ENCODE results near the gene PRR30. TPM values are rescaled to one million over a fixed set of nuclear protein-coding genes. Genes with fewer than 3 reads are reported as not detected.
A peak's percentile ranks its signal among the peaks of the same experiment; 100 is the strongest.

The PRR30 gene
- polyA plus RNA-seq, 1 of the 3 experiments (the other 2 are of a cell fraction): not detected

GRCh38 chr2:27186613-27187345 lies 47.6 kb upstream of the PRR30 start (continued):
- TF ChIP-seq SMC3 (IDR thresholded peaks at IDR 0.05; ENCODE audit: low read depth, low read length): no peak
- no peak for TF ChIP-seq NRF1 (IDR thresholded peaks at IDR 0.05; ENCODE audit: low read depth, low read length)
- TF ChIP-seq MAX (IDR thresholded peaks at IDR 0.05; ENCODE audit: low read depth): no peak
- TF ChIP-seq POLR2AphosphoS5 (IDR thresholded peaks at IDR 0.05; ENCODE audit: low read depth, low read length): no peak
- no peak for TF ChIP-seq RAD21 (IDR thresholded peaks at IDR 0.05; ENCODE audit: low read length)
- no peak for TF ChIP-seq GATA2 (CRISPR knock-in tag; IDR thresholded peaks at IDR 0.05)
- no peak for TF ChIP-seq TAF1 (IDR thresholded peaks at IDR 0.05; ENCODE audit: borderline replicate concordance, low read depth, low read length)
- TF ChIP-seq EP300 (IDR thresholded peaks at IDR 0.05; ENCODE audit: borderline replicate concordance in 1 of 2, low read depth in 1 of 2, low read length in 1 of 2): no peak

GRCh38 chr2:27185331-27186026 lies 46.3 kb upstream of the PRR30 start:
- Histone ChIP-seq H3K27ac (ENCODE audit: low read depth in 2 of 2, low read length in 1 of 2) (peak overlapping the region in 1 of 2 experiments; percentile 46; a peak in 2 of 4 replicates), H3K4me1 (ENCODE audit: control insufficient read depth in 1 of 2, insufficient read depth in 2 of 2, low read depth in 1 of 2, low read length in 1 of 2) (peaks cover 0 to 26% of the 10 kb centered on the region in 2 experiments; a peak in 3 of 4 replicates), H3K9me2 (no peaks in the 10 kb centered on the region), H3K4me3 (ENCODE audit: low read depth in 2 of 2, low read length in 1 of 2) (no peak overlapping the region), H3K79me2 (ENCODE audit: insufficient read depth) (no peaks in the 10 kb centered on the region), H3K4me2 (no peak overlapping the region), H4K20me1 (ENCODE audit: insufficient read depth) (no peaks in the 10 kb centered on the region), H3F3A (replicated peaks; ENCODE audit: insufficient read depth) (peaks cover 13% of the 10 kb centered on the region), H2AFZ (ENCODE audit: low read depth) (peak overlapping the region; percentile 67; the same call in 1 of the 2 replicates), H3K9me3 (no peaks in the 10 kb centered on the region), H3K9ac (0 out of 2 replicates have a peak overlapping the region, but pooled peaks have one; percentile 4), H3K27me3 (ENCODE audit: insufficient read depth) (no peaks in the 10 kb centered on the region), H3K36me3 (replicated peaks in 1 of 2; ENCODE audit: control insufficient read depth in 1 of 2, insufficient read depth in 2 of 2, low read length in 1 of 2) (no peaks in the 10 kb centered on the region)
- POLR2A ChIA-PET: no interaction called here
- no peak for DNase-seq
- CTCF ChIA-PET: interaction anchor here (1.0 to 7.0 kb wide), 14 partner anchors 14 to 339 kb away, joined by 3 to 57 read pairs (median 4); partner anchors contain the start of gene ABHD1
- TF ChIP-seq SMC3 (IDR thresholded peaks at IDR 0.05; ENCODE audit: low read depth, low read length): no peak
- no peak for TF ChIP-seq USF1 (IDR thresholded peaks at IDR 0.05; ENCODE audit: borderline replicate concordance, low read depth)
- TF ChIP-seq FOSL2 (IDR thresholded peaks at IDR 0.05; ENCODE audit: borderline replicate concordance, low read depth): no peak
- no peak for TF ChIP-seq CTCF (IDR thresholded peaks at IDR 0.05)
- no peak for TF ChIP-seq TAF1 (IDR thresholded peaks at IDR 0.05; ENCODE audit: borderline replicate concordance, low read depth, low read length)
- TF ChIP-seq ZBTB33 (IDR thresholded peaks at IDR 0.05; ENCODE audit: borderline replicate concordance, low read depth): no peak
- no peak for TF ChIP-seq POLR2AphosphoS5 (IDR thresholded peaks at IDR 0.05; ENCODE audit: low read depth, low read length)
- no peak for TF ChIP-seq RCOR1 (IDR thresholded peaks at IDR 0.05; ENCODE audit: low read length)
- no peak for TF ChIP-seq PBX3 (IDR thresholded peaks at IDR 0.05)
- TF ChIP-seq FOXJ3 (CRISPR knock-in tag; IDR thresholded peaks at IDR 0.05): no peak
- no peak for TF ChIP-seq NFIC (IDR thresholded peaks at IDR 0.05; ENCODE audit: borderline replicate concordance)
- no peak for TF ChIP-seq CHD2 (IDR thresholded peaks at IDR 0.05; ENCODE audit: low read length, partially characterized antibody)
- no peak for TF ChIP-seq TCF12 (IDR thresholded peaks at IDR 0.05)
- TF ChIP-seq TEAD4 (IDR thresholded peaks at IDR 0.05; ENCODE audit: borderline replicate concordance, insufficient read depth): no peak
- TF ChIP-seq YY1 (IDR thresholded peaks at IDR 0.05; ENCODE audit: low read depth): no peak
- TF ChIP-seq RAD21 (IDR thresholded peaks at IDR 0.05; ENCODE audit: low read length): no peak
- no peak for TF ChIP-seq MEF2A (IDR thresholded peaks at IDR 0.05; ENCODE audit: borderline replicate concordance, low read depth)
- TF ChIP-seq MAX (IDR thresholded peaks at IDR 0.05; ENCODE audit: low read depth): no peak
- no peak for TF ChIP-seq EZH2phosphoT487 (IDR thresholded peaks at IDR 0.05; ENCODE audit: borderline replicate concordance, low read depth)
- 38% methylated on average over 6 of the region's 6 CpGs for WGBS (ENCODE audit: low lambda C conversion rate)

Data from SK-N-SH (cell line).